GM21390 (cell line): ENCODE results near the gene MAMLD1.

Experiments
- ATAC-seq: cut with Tn5 transposase; IDR thresholded peaks from one replicate; pipeline ENCODE4 v1.9.1; 2021; ENCODE audit not compliant: unreplicated experiment

The MAMLD1 gene

DNA sequence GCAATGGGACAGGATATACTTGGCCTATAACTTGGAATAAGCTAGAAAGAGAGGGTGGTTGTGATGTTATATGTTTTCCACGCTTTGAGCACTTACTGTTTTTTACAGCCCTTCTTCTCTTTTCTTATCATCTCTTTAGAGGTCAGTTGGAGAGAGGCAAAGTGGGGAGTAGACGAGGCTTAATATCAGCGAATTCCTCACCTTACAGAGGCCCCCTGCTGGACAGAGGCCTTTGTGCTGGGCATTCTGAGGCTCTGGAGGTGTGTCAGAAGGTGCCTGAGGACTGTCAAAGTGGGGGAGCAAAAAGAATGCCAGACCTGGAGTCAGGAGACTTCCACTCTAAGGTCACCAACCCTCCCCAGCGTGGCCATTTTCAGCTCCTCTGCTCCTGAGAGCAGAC is 42.5 kb downstream of the MAMLD1 start:
- no peak for ATAC-seq

DNA sequence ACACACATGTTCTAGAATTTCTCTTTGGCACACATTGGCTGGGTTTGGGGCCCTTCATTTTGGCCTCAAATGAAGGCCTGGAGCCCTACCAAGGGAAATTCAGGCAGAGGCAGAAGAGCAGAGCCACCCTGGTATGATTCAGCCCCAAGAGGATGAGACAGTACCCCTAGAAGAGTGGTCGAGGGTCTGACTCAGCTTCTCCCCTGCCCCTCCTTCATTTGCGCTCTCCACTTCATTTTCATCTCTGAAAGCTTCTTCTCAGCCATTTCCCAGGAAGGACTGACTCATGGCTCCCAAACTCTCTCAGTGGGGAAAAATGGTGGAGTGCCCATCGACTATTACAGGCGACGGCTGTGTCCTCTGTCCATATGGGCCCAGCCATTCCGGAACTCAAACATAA is 43.5 kb downstream of the MAMLD1 start:
- ATAC-seq, result no peak

DNA sequence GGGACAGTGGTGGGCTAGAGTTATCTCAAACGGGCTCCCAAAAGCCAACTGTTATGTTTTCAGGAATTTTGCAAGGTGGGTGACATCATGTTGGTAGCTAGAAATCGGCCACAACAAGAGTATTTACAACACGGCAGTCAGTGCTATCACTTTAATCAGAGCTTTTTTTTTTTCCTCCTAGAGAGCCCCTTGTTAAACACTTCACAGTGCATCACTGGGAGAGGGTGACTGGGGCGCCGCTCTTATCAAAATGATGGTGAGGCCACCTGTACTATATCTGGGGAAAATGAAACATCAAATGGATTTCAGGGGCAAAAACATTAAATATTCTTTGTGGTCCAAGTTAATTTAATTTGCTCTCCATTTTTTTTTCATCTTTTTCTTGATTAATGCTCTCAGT is 44.9 kb downstream of the MAMLD1 start:
- no peak for ATAC-seq

DNA sequence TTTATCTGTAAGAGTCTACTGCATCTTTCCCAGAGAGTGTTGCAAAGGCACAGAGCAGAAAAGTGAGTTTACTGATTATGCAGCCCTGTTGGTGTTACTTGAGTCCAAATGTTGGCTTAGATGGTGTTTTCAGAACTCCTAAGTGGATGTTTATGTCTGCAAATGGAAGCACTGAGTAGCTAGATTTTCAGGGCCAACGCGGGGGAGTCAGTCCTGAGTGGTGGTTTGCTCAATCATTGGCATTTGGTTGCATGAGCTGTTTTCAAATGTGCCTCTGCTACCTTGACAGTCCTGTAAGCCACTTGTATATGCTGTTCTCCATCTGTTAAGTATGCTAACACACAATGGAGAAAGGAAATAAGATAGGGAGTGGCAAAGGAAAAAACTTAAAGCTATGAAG is 45.4 kb downstream of the MAMLD1 start:
- no peak for ATAC-seq

- ATAC-seq, result no peak
Observed at GRCh38 chrX:150409486-150409885, 46.4 kb downstream of the MAMLD1 start.

DNA sequence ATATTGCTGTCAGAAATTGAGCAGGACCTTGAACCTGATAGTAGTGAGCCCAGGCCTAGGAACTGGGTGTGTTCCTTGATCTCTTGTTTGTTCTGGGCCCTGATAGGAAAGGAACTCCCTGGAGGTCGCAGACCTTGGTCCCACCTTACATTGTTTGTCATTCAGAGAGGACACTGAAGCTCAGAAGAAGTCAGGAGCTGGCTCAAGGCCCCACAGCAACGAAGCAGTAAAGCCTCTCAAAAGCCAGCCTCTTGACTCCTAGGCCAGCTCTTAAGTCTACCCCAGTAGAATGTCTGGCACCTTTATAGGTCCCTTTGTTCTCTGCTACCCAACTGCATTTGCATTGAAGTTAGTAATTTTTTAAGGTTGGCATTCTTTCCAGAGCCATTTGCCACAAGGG is 46.8 kb downstream of the MAMLD1 start:
- ATAC-seq, result no peak

DNA sequence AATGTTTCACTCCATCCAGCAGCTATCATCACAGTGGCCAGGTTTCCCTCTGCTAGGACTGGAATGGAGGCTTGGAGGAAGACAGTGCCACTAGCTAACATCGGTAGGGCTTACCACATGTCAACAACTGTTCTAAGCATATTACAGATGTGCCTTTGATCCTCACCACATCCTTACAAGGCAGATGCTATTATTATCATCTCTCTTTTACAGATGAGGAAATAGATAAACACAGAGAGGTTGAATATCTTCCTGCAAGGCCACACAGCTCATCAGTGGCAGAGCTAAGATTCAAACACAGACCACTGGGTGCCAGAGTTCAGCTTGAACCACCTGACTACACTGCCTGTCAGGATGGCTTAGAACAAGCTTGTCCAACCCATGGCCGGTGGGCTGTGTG is 47.4 kb downstream of the MAMLD1 start:
- ATAC-seq, result no peak

GRCh38 chrX:150411656-150412055 is 48.5 kb downstream of the MAMLD1 start:
- no peak for ATAC-seq

DNA sequence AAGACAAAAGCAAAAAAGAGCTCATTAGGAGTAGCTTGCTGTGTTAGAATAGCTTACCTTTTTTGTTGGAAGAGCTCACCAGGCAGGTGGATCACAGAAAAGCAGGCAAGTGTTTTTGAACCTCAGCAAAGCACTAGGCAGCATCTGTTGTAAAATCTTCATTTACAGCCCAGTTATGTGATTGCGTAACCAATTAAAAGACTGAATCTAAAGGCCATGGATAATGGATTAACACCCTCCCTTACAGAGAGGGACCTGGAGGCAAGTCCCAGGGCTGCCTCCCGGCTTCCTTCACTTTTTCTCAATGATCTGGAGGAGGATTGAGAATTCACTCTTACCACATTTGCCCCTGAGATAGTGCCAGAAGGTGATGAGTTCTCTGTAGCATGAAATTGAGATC is 51.1 kb downstream of the MAMLD1 start:
- ATAC-seq, result no peak

DNA sequence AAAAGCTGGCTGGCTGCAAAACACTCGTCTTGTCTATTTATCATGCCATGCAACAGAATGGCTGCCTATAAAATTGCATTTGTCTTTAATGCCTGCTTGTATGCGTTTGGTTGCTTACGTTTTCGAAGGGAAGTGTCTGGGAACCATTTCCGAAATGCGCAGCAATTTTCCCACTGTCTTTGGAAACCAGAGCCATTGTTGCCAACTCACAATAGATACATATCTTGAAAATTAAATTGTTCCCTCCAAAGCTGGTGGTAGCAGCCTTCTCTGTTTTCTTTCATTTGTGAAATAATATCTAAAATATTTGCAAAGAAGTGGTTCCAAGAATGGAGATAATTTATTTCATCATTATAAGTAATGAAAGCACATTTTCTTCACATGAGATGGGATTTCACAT is 53.4 kb downstream of the MAMLD1 start:
- ATAC-seq, result no peak

DNA sequence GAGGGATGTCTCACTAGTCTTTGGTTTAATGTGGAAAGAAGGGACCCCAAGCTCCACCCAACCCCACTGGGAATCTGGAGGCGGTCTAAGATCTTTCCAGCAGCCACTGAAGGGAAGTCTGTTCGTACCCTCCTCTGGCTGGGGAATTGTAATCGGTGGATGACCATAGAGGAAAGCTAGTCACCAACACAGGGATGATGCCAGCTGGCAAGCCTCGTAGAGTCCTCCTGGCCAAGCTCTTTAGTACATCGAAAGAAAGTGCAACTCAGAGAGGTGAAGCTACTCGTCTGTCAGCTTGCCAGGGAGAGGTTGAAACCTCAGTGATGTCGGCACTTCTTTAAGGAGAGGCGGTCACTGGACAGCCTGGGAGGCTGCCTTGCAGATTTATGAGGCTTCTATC is 58.7 kb downstream of the MAMLD1 start:
- ATAC-seq, result no peak

DNA sequence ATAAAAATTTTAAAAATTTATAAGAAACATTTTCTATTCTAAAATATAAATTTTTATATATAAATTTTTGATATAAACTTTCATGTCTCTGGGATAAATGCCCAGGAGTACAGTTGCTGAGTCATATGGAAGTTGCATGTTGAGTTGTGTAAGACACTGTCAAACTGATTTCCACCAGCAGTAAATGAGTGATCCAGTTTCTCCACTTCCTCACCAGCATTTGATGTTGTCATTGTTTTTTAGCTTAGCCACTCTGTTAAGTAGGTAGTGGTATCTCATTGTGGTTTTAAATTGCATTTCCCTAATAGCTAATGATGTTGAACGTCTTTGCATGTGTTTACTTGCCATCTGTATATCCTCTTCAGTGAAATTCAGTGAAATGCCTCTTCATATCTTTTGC is 66.5 kb downstream of the MAMLD1 start:
- ATAC-seq, result no peak

DNA sequence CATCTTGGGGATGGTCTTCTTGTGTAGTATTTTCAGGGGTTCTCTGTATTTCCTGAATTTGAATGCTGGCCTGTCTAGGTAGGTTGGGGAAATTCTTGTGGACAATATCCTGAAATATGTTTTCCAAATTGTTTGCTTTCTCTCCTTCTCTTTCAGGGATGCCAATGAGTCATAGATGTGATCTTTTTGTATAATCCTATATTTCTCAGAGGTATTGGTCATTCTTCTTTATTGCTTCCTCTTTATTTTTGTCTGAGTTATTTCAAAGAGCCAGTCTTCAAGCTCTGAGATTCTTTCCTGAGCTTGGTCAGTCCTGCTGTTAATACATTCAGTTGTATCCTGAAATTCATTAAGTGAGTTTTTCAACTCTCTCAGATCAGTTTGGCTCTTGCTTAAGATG is 73.1 kb downstream of the MAMLD1 start:
- no peak for ATAC-seq

GRCh38 chrX:150438165-150438564 is 75.0 kb downstream of the MAMLD1 start:
- ATAC-seq, result no peak

- no peak for ATAC-seq
Observed at GRCh38 chrX:150446151-150446550, 83.0 kb downstream of the MAMLD1 start.

DNA sequence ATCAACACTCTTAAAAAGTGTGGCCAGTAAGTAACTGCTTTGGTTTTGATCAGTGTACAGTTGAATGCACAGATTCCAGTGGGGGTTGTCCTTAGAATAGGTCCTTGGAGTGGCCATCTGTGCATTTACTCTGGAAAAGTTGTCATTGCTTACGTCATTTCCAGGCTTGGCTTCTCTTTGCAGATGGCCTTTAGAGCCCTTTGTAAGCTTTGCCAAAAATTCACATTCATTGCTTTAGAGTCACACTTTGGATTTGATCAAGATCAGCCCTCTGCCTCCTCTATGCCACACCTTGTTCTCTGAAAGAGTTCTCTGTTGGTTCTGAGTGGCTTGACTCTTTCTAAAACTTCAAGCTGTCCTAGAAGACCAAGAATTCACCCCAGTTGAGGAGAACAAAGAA is 83.9 kb downstream of the MAMLD1 start:
- ATAC-seq, result no peak

DNA sequence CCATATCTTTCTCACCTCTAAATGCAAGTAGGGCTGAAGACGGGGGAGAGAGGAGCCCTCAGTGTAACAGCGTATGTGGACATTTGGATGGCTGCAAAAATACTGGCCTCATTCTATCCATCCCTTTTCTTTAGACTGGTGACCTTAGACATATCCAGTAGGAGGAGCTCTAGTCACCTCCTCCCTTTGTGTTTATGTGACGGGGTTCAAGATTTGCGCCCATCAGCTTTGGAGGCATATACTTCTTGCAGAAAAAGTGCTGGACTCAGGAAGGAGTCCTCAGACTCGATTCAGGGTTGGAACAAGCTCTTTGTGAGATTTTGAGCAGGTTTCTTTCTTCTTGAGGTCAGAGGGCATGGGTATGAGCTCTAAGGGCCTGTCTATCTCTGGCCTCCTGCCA is 86.2 kb downstream of the MAMLD1 start:
- ATAC-seq, result no peak

DNA sequence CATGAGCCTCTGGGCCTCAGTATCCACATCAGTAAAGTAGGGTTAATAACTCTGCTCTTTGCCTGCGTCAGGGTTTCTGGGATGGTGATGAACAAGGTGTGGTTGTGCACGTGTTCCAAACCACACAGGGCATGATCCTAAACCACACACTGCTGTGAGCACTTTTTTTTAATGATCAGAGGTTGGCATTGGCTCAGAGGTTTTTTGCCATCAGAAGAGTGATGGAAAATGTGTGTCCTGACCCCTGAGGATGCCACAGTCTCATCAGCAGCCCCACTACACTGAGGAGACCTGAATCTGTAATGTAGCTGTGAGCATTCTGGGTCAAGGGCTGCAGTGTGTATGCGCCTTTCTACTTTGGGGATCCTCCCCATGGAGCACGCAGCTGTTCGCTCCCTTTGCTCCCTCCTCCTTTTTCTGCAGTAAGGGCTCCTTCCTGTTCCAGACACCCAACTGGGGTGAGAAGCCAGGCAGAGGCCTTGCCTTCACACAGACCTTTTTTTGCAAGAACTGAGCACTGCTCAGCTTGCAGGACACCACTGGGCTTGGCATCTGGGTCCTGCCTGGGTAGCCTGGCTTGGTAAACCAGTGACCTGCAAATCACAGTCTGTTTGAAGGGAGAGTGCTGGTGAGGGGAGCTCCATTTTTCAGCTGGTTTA is 87.5 kb downstream of the MAMLD1 start:
- ATAC-seq, result no peak

- no peak for ATAC-seq
Observed at GRCh38 chrX:150451953-150452352, 88.8 kb downstream of the MAMLD1 start.

DNA sequence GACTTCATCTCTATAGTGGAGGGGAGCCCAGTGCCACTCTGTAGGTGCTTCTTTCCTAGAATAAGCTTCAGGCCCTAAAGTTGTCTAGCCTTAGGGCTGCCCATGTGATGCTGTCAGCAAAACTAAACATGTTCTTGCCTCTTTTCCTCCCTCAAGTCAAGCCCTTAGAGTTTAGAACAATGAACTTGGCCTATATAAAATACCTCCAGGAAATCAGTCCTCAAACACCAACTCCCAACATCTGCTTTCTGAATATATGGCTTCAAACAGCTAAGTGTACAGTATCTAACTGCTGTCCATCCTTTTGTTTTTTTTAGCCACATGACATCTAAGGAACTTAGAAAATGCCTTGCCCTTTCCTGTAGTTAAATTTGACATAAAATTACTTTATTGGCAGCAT is 91.0 kb downstream of the MAMLD1 start:
- ATAC-seq, result no peak

GRCh38 chrX:150454508-150455214 is 91.5 kb downstream of the MAMLD1 start:
- ATAC-seq, result no peak

DNA sequence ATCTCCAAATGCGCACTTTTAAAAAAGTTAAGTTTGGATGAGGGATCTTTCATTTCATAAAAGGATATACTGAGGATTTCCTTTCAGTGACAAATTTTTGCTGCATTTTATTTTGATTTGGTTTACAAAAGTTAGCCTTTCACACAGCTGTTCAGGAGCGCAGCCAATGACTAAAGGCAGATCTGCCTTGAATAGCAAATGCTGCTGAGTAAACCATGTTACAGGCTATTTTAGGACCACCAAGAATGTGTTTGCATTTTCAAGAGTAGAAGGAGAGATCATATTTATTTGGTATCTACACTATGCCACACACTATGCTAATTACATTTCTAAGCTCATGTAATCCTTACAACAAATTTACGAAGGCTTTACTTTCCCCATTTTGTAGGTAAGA is 92.1 kb downstream of the MAMLD1 start:
- ATAC-seq, result no peak

- ATAC-seq, result no peak
Observed at GRCh38 chrX:150456466-150456865, 93.3 kb downstream of the MAMLD1 start.
